H9 (cell line): ENCODE results near the gene FBXL7. TPM values are rescaled to one million over a fixed set of nuclear protein-coding genes. Genes with fewer than 3 reads are reported as not detected.

Experiments used
- DNase-seq: peaks from one replicate; pipeline ENCODE4 v3.0.0-alpha.2; 2017
- H2AFZ ChIP-seq: one replicate; pipeline ENCODE4 v1.6.1; 2013; ENCODE audit warnings: mild to moderate bottlenecking, low read length, control low read depth, moderate library complexity
- H2AK5ac ChIP-seq: 2 replicates; pipeline ENCODE4 v1.6.1; 2013; ENCODE audit warnings: low read length, control low read depth, mixed read lengths; ENCODE audit not compliant: insufficient read length
- H2BK120ac ChIP-seq: one replicate; pipeline ENCODE4 v1.6.1; 2013; ENCODE audit warnings: low read depth, mild to moderate bottlenecking, low read length, control low read depth, inconsistent platforms; ENCODE audit not compliant: poor library complexity, severe bottlenecking
- H2BK12ac ChIP-seq: 2 replicates; pipeline ENCODE4 v1.6.1; 2013; ENCODE audit warnings: low read length, control low read depth, mixed read lengths, low read depth; ENCODE audit not compliant: insufficient read length
- H2BK15ac ChIP-seq: 2 replicates; pipeline ENCODE4 v1.6.1; 2013; ENCODE audit warnings: low read depth, low read length, control low read depth
- H2BK20ac ChIP-seq: one replicate; pipeline ENCODE4 v1.6.1; 2013; ENCODE audit warnings: low read depth, mild to moderate bottlenecking, low read length, control low read depth, inconsistent platforms; ENCODE audit not compliant: poor library complexity, severe bottlenecking
- H2BK5ac ChIP-seq: 2 replicates; pipeline ENCODE4 v1.6.1; 2013; ENCODE audit warnings: low read length, control low read depth, mixed read lengths; ENCODE audit not compliant: insufficient read length
- H3K14ac ChIP-seq: 2 replicates; pipeline ENCODE4 v1.6.1; 2013; ENCODE audit warnings: low read length, control low read depth; ENCODE audit not compliant: insufficient read depth
- H3K18ac ChIP-seq: 2 replicates; pipeline ENCODE4 v1.6.1; 2013; ENCODE audit warnings: low read depth, mild to moderate bottlenecking, mixed read lengths, low read length, control low read depth; ENCODE audit not compliant: insufficient read length
- H3K23ac ChIP-seq: 2 replicates; pipeline ENCODE4 v1.6.1; 2013; ENCODE audit warnings: low read length, control low read depth, mixed read lengths, low read depth; ENCODE audit not compliant: insufficient read length
- H3K23me2 ChIP-seq: 2 replicates; pipeline ENCODE4 v1.6.1; 2013; ENCODE audit warnings: low read depth, mild to moderate bottlenecking, mixed read lengths, low read length, control low read depth; ENCODE audit not compliant: insufficient read length, poor library complexity, severe bottlenecking
- H3K27ac ChIP-seq: 2 replicates; pipeline ENCODE4 v1.5.1; 2013; ENCODE audit warnings: low read length, control low read depth, mixed read lengths, low read depth; ENCODE audit not compliant: insufficient read length
- H3K27me3 ChIP-seq: 2 replicates; pipeline ENCODE4 v1.6.1; 2013; ENCODE audit warnings: low read length, control low read depth, inconsistent platforms; ENCODE audit not compliant: insufficient read depth
- H3K4ac ChIP-seq: 2 replicates; pipeline ENCODE4 v1.6.1; 2013; ENCODE audit warnings: low read depth, mild to moderate bottlenecking, control low read depth, inconsistent platforms, low read length, moderate library complexity
- H3K4me1 ChIP-seq: 2 replicates; pipeline ENCODE4 v1.6.1; 2013; ENCODE audit warnings: low read length, control low read depth, inconsistent platforms; ENCODE audit not compliant: insufficient read depth
- H3K4me2 ChIP-seq: 2 replicates; pipeline ENCODE4 v1.6.1; 2013; ENCODE audit warnings: low read length, control low read depth, mixed read lengths; ENCODE audit not compliant: insufficient read length, insufficient read depth
- H3K56ac ChIP-seq: 2 replicates; pipeline ENCODE4 v1.6.1; 2013; ENCODE audit warnings: low read depth, mild to moderate bottlenecking, mixed read lengths, low read length, control low read depth; ENCODE audit not compliant: insufficient read length
- H3K79me1 ChIP-seq: 2 replicates; pipeline ENCODE4 v1.6.1; 2013; ENCODE audit warnings: low read depth, mild to moderate bottlenecking, moderate library complexity, low read length, control low read depth, inconsistent platforms; ENCODE audit not compliant: insufficient read depth, poor library complexity, severe bottlenecking
- H3K79me2 ChIP-seq: 2 replicates; pipeline ENCODE4 v1.6.1; 2013; ENCODE audit warnings: low read length, control low read depth, inconsistent platforms; ENCODE audit not compliant: insufficient read depth
- H3K9ac ChIP-seq: 2 replicates; pipeline ENCODE4 v1.6.1; 2013; ENCODE audit warnings: low read length, control low read depth, mixed read lengths; ENCODE audit not compliant: insufficient read length; ENCODE audit errors: extremely low read depth
- H3K9me3 ChIP-seq: one replicate; pipeline ENCODE4 v1.6.1; 2013; ENCODE audit warnings: low read depth, low read length, inconsistent platforms; ENCODE audit not compliant: control insufficient read depth
- H3T11ph ChIP-seq: one replicate; pipeline ENCODE4 v1.6.1; 2013; ENCODE audit warnings: mild to moderate bottlenecking, low read length, control low read depth, inconsistent platforms
- H4K20me1 ChIP-seq: one replicate; pipeline ENCODE4 v1.6.1; 2013; ENCODE audit not compliant: control insufficient read depth, insufficient read length, insufficient read depth
- H4K5ac ChIP-seq: 2 replicates; pipeline ENCODE4 v1.6.1; 2013; ENCODE audit warnings: low read depth, mild to moderate bottlenecking, mixed read lengths, low read length, control low read depth; ENCODE audit not compliant: insufficient read length
- H4K8ac ChIP-seq: replicated peaks from 2 replicates; pipeline ENCODE4 v1.6.1; 2013; ENCODE audit warnings: low read length, control low read depth, mixed read lengths, low read depth; ENCODE audit not compliant: insufficient read length
- H4K91ac ChIP-seq: 2 replicates; pipeline ENCODE4 v1.6.1; 2013; ENCODE audit warnings: low read depth, mild to moderate bottlenecking, moderate library complexity, mixed read lengths, low read length, control low read depth; ENCODE audit not compliant: insufficient read length
- H3K27ac Mint-ChIP-seq, 3 experiments: 2 replicates in 2 of 3; 3 replicates in 1 of 3; pipeline ENCODE4 v1.8.0; 2020 to 2021; ENCODE audit warnings: mixed read lengths in 3 of 3, mild to moderate bottlenecking in 1 of 3, moderate library complexity in 1 of 3
- H3K27me3 Mint-ChIP-seq: 2 replicates; pipeline ENCODE4 v1.8.0; 2021; ENCODE audit warnings: low read depth, mild to moderate bottlenecking, moderate library complexity, mixed read lengths
- H3K36me3 Mint-ChIP-seq, 3 experiments: 2 replicates in 2 of 3; 3 replicates in 1 of 3; pipeline ENCODE4 v1.8.0; 2020 to 2021; ENCODE audit warnings: low read depth in 3 of 3, mixed read lengths in 3 of 3; ENCODE audit not compliant: insufficient read depth in 1 of 3
- H3K4me1 Mint-ChIP-seq, 2 experiments: 2 replicates each; pipeline ENCODE4 v1.8.0; 2020; ENCODE audit warnings: mixed read lengths in 2 of 2
- H3K4me3 Mint-ChIP-seq, 2 experiments: 2 replicates in 1 of 2; 3 replicates in 1 of 2; pipeline ENCODE4 v1.8.0; 2020 to 2021; ENCODE audit warnings: mild to moderate bottlenecking in 2 of 2, mixed read lengths in 2 of 2, moderate library complexity in 1 of 2
- H3K9me3 Mint-ChIP-seq, 2 experiments: 2 replicates in 1 of 2; 3 replicates in 1 of 2; pipeline ENCODE4 v1.8.0; 2020; ENCODE audit warnings: mild to moderate bottlenecking in 2 of 2, mixed read lengths in 2 of 2, moderate library complexity in 1 of 2
- WGBS: extraction: QIAGEN DNeasy Blood & Tissue Kit; methylation state at CpG from one replicate; pipeline ENCODE4 v1.1.7; 2013; ENCODE audit warnings: missing lambda C conversion rate, low lambda C conversion rate, mixed read lengths; ENCODE audit not compliant: insufficient read length; ENCODE audit errors: extremely low coverage; 5-methylcytosine and 5-hydroxymethylcytosine counted together
- total RNA-seq: library from RNA; stranded (reverse); gene quantifications from 2 replicates; pipeline ENCODE4 v1.2.1, GENCODE V29; 2021
- TF ChIP-seq, protein P1 (sequence below): fragments of 200-600 bp; sonication (generic); conservative IDR thresholded peaks from 3 replicates; pipeline ENCODE4 v1.8.0; 2021; ENCODE audit warnings: antibody characterized with exemption, mild to moderate bottlenecking

Gene FBXL7
- total RNA-seq, 1 experiment from 2014 or later: 14.6 TPM

GRCh38 chr5:15524712-15525111 is 24.7 kb downstream of the FBXL7 start:
- H2AFZ ChIP-seq: no peak overlapping the region
- no peak overlapping the region for H2BK12ac ChIP-seq
- H3K4me1 Mint-ChIP-seq: peaks cover 18 to 24% of the 10 kb centered on the region in 2 experiments
- H2BK5ac ChIP-seq: no peak overlapping the region
- H3T11ph ChIP-seq: no peak overlapping the region
- no peak overlapping the region for H3K14ac ChIP-seq
- no peak overlapping the region for H3K23ac ChIP-seq
- H3K4ac ChIP-seq: no peak overlapping the region
- H4K5ac ChIP-seq: no peak overlapping the region
- H3K9me3 Mint-ChIP-seq: peaks cover 0 to under 1% of the 10 kb centered on the region in 2 experiments; a peak in 1 of 5 replicates
- H3K79me1 ChIP-seq: no peaks in the 10 kb centered on the region
- H2AK5ac ChIP-seq: no peak overlapping the region
- TF ChIP-seq, protein P1, sequence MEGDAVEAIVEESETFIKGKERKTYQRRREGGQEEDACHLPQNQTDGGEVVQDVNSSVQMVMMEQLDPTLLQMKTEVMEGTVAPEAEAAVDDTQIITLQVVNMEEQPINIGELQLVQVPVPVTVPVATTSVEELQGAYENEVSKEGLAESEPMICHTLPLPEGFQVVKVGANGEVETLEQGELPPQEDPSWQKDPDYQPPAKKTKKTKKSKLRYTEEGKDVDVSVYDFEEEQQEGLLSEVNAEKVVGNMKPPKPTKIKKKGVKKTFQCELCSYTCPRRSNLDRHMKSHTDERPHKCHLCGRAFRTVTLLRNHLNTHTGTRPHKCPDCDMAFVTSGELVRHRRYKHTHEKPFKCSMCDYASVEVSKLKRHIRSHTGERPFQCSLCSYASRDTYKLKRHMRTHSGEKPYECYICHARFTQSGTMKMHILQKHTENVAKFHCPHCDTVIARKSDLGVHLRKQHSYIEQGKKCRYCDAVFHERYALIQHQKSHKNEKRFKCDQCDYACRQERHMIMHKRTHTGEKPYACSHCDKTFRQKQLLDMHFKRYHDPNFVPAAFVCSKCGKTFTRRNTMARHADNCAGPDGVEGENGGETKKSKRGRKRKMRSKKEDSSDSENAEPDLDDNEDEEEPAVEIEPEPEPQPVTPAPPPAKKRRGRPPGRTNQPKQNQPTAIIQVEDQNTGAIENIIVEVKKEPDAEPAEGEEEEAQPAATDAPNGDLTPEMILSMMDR: no peak
- H3K36me3 Mint-ChIP-seq: peaks cover 2 to 7% (median 4%) of the 10 kb centered on the region in 3 experiments; a peak in 4 of 7 replicates
- H4K91ac ChIP-seq: no peak overlapping the region
- H3K27ac Mint-ChIP-seq: no peak overlapping the region; a peak in 1 of 7 replicates
- no peak for DNase-seq
- no peaks in the 10 kb centered on the region for H3K9me3 ChIP-seq
- H3K4me2 ChIP-seq: no peak overlapping the region
- no peaks in the 10 kb centered on the region for H3K27me3 ChIP-seq
- H4K8ac ChIP-seq: no peak overlapping the region
- H4K20me1 ChIP-seq: no peaks in the 10 kb centered on the region
- H3K27ac ChIP-seq: no peak overlapping the region
- no peak overlapping the region for H2BK15ac ChIP-seq
- WGBS: no CpG with 5 or more reads among the region's 2 CpGs
- H3K9ac ChIP-seq: no peak overlapping the region
- H2BK20ac ChIP-seq: no peak overlapping the region
- H3K27me3 Mint-ChIP-seq: no peaks in the 10 kb centered on the region
- peaks cover 2% of the 10 kb centered on the region; the same call in 1 of the 2 replicates for H3K4me1 ChIP-seq
- H2BK120ac ChIP-seq: no peak overlapping the region
- no peak overlapping the region for H3K56ac ChIP-seq
- H3K23me2 ChIP-seq: no peaks in the 10 kb centered on the region
- H3K4me3 Mint-ChIP-seq: no peak overlapping the region
- no peaks in the 10 kb centered on the region for H3K79me2 ChIP-seq
- H3K18ac ChIP-seq: no peak overlapping the region
